HEK293T (cell line): ENCODE measurements around the gene AMPD3.

Source experiments
- BHLHE40 ChIP-seq: fragments of 450-650 bp; IDR thresholded peaks from 2 replicates; pipeline ENCODE4 v1.6.1; 2016; ENCODE audit warnings: mild to moderate bottlenecking, moderate library complexity, borderline replicate concordance
- ELF4 ChIP-seq: fragments of 450-650 bp; IDR thresholded peaks from 2 replicates; pipeline ENCODE4 v1.6.1; 2017; ENCODE audit warnings: antibody characterized with exemption
- FOXA1 ChIP-seq: fragments of 450-650 bp; IDR thresholded peaks from 2 replicates; pipeline ENCODE4 v1.6.1; 2016; ENCODE audit warnings: mild to moderate bottlenecking
- FOXK2 ChIP-seq: fragments of 450-650 bp; IDR thresholded peaks from 2 replicates; pipeline ENCODE4 v1.6.1; 2016; ENCODE audit warnings: mild to moderate bottlenecking
- HDGF ChIP-seq: fragments of 450-650 bp; IDR thresholded peaks from 2 replicates; pipeline ENCODE4 v1.6.1; 2017; ENCODE audit warnings: antibody characterized with exemption, borderline replicate concordance
- TARDBP ChIP-seq: fragments of 450-650 bp; IDR thresholded peaks from 2 replicates; pipeline ENCODE4 v1.6.1; 2016

DNA sequence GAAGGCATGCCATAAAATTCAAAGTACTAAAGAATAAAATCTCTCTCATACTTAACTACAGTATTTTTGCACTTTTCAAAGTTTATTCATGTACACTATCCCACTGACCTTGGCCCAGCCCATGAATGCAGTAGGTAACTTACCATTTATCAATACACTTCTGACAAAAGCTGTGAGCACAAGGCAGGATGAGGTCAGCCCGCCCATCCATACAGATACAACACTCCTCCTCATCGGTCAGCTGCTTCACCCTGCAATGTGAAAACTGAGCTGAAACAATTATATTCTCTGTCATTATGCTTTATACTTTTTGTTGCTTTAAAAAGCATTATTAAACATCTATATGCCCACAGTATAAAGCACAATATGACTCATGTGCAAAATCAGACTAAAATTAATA lies 63.8 kb downstream of the AMPD3 start:
- TF ChIP-seq FOXK2 (no peak), BHLHE40 (no peak), ELF4 (no peak), FOXA1 (no peak), HDGF (no peak), TARDBP (no peak)
